ENCODE measurements around the gene SEM1.
"Not testable (repeated sequence)": the region's sequence is repeated elsewhere in the genome, so short reads cannot be mapped to it uniquely, and the experiment has no call there.

DNA sequence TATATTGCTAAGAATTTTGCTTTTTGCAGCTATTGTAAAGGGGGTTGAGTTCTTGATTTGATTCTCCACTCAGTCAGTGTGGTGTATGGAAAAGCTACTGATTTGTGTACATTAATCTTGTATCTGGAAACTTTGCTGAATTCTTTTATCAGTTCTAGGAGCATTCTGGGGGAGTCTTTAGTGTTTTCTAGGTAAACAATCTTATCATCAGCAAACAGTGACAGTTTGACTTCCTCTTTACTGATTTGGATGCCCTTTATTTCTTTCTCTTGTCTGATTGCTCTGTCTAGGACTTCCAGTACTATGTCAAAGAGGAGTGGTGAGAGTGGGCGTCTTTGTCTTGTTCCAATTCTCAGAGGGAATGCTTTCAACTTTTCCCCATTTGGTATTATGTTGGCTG is 48.2 kb upstream of the SEM1 start:
- TF ChIP-seq, protein P1, sequence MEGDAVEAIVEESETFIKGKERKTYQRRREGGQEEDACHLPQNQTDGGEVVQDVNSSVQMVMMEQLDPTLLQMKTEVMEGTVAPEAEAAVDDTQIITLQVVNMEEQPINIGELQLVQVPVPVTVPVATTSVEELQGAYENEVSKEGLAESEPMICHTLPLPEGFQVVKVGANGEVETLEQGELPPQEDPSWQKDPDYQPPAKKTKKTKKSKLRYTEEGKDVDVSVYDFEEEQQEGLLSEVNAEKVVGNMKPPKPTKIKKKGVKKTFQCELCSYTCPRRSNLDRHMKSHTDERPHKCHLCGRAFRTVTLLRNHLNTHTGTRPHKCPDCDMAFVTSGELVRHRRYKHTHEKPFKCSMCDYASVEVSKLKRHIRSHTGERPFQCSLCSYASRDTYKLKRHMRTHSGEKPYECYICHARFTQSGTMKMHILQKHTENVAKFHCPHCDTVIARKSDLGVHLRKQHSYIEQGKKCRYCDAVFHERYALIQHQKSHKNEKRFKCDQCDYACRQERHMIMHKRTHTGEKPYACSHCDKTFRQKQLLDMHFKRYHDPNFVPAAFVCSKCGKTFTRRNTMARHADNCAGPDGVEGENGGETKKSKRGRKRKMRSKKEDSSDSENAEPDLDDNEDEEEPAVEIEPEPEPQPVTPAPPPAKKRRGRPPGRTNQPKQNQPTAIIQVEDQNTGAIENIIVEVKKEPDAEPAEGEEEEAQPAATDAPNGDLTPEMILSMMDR (conservative IDR thresholded peaks at IDR 0.05; ENCODE audit: low read depth, low read length): not testable (repeated sequence)
- not testable (repeated sequence) for TF ChIP-seq EZH2phosphoT487 (IDR thresholded peaks at IDR 0.05; ENCODE audit: borderline replicate concordance, low read length); EZH2 (IDR thresholded peaks at IDR 0.05; ENCODE audit: low read length, unreplicated experiment)

Measured in PC-3 (cell line).